K562 (cell line): Measurements from ENCODE around the gene NT5DC1. TPM values are rescaled to one million over a fixed set of nuclear protein-coding genes. Genes with fewer than 3 reads are reported as not detected.

ENCODE experiments used
- DPF2 ChIP-seq: fragments of 450-650 bp; IDR thresholded peaks from 2 replicates; pipeline ENCODE4 v1.6.1; 2016
- EP300 ChIP-seq: IDR thresholded peaks from 2 replicates; pipeline ENCODE4 v1.6.1; 2012; ENCODE audit warnings: low read length, improper control_type of control experiment
- FOXK1 ChIP-seq: sonication (generic); formaldehyde crosslinking; IDR thresholded peaks from 2 replicates; pipeline ENCODE4 v1.8.0; 2022; ENCODE audit warnings: missing genetic modification reagents, mild to moderate bottlenecking, borderline replicate concordance
- IRF9 ChIP-seq: fragments of 450-650 bp; IDR thresholded peaks from 2 replicates; pipeline ENCODE4 v1.6.1; 2016; ENCODE audit warnings: missing biosample characterization, missing genetic modification characterization
- KDM4B ChIP-seq, 2 experiments: fragments of 450-650 bp in 1 of 2; sonication (generic) in 1 of 2; IDR thresholded peaks; 2 replicates each; pipeline ENCODE4 v1.6.1; 2016 to 2017; ENCODE audit warnings: borderline replicate concordance in 2 of 2, antibody characterized with exemption in 1 of 2, low read depth in 1 of 2, mild to moderate bottlenecking in 1 of 2
- MAZ ChIP-seq, 2 experiments: fragments of 450-650 bp in 1 of 2; sonication (generic) in 1 of 2; formaldehyde crosslinking; IDR thresholded peaks in 1 of 2; conservative IDR thresholded peaks in 1 of 2; 2 replicates each; pipeline versions ENCODE4 v1.4.0 to v1.5.0; 2020; ENCODE audit warnings: mild to moderate bottlenecking in 1 of 2, missing genetic modification reagents in 1 of 2
- MNT ChIP-seq, 2 experiments: fragments of 450-650 bp; conservative IDR thresholded peaks; 2 replicates each; pipeline ENCODE4 v1.6.1; 2017; ENCODE audit warnings: mild to moderate bottlenecking in 2 of 2, moderate library complexity in 2 of 2
- NRF1 ChIP-seq, 2 experiments: fragments of 450-650 bp; IDR thresholded peaks in 1 of 2; conservative IDR thresholded peaks in 1 of 2; 2 replicates each; pipeline ENCODE4 v1.6.1; 2014; ENCODE audit warnings: mild to moderate bottlenecking in 2 of 2
- POLR2AphosphoS5 ChIP-seq: IDR thresholded peaks from 2 replicates; pipeline ENCODE4 v1.6.1; 2011; ENCODE audit warnings: mild to moderate bottlenecking, low read depth, low read length, moderate library complexity; ENCODE audit not compliant: control insufficient read depth, insufficient read depth
- POLR3G ChIP-seq: IDR thresholded peaks from 2 replicates; pipeline ENCODE4 v1.6.1; 2011; ENCODE audit not compliant: insufficient read length, insufficient replicate concordance; ENCODE audit errors: extremely low read depth
- RNF2 ChIP-seq: sonication (generic); IDR thresholded peaks from 2 replicates; pipeline ENCODE4 v1.6.1; 2016
- SMARCE1 ChIP-seq: fragments of 450-650 bp; IDR thresholded peaks from 2 replicates; pipeline ENCODE4 v1.7.1; 2016; ENCODE audit warnings: mild to moderate bottlenecking
- SOX6 ChIP-seq: fragments of 450-650 bp; IDR thresholded peaks from 2 replicates; pipeline ENCODE4 v1.6.1; 2014; ENCODE audit warnings: mild to moderate bottlenecking
- TCF7L2 ChIP-seq: fragments of 150-350 bp; IDR thresholded peaks from 2 replicates; pipeline ENCODE4 v1.6.1; 2016; ENCODE audit warnings: low read depth, mild to moderate bottlenecking, low read length, moderate library complexity
- ZNF224 ChIP-seq: sonication (generic); formaldehyde crosslinking; IDR thresholded peaks from 2 replicates; pipeline ENCODE4 v1.8.0; 2022; ENCODE audit warnings: mild to moderate bottlenecking, missing genetic modification reagents
- ZNF431 ChIP-seq: sonication (generic); formaldehyde crosslinking; IDR thresholded peaks from 2 replicates; pipeline ENCODE4 v1.8.0; 2022; ENCODE audit warnings: mild to moderate bottlenecking, missing genetic modification reagents
- polyA plus RNA-seq, 8 experiments: library from polyadenylated mRNA; depleted of rRNA in 4 of 8; stranded (reverse) in 5 of 8; unstranded in 3 of 8; fragments of >200 nt; fragmentation: Nextera tagmentation in 2 of 8; fragmentation: Illumina TruSeq in 1 of 8; extraction: Ambion mirVana in 2 of 8; extraction: Trizol in 1 of 8; gene quantifications; 2 replicates each; pipeline versions ENCODE4 v1.2.1 to v1.2.3, GENCODE V29; 2011 to 2014; ENCODE audit warnings: inconsistent platforms in 1 of 8, missing spikeins in 1 of 8
- total RNA-seq, 7 experiments: library from RNA; depleted of rRNA in 6 of 7; stranded (reverse); fragments of >200 nt in 6 of 7; fragmentation: Illumina TruSeq in 2 of 7; extraction: Trizol in 2 of 7; gene quantifications; 2 replicates each; pipeline versions ENCODE4 v1.2.1 to v1.2.3, GENCODE V29; 2011 to 2021; ENCODE audit warnings: low replicate concordance in 1 of 7
- TF ChIP-seq, protein P1 (sequence below): sonication (generic); formaldehyde crosslinking; IDR thresholded peaks from 2 replicates; pipeline ENCODE4 v1.8.1; 2023; ENCODE audit warnings: mild to moderate bottlenecking, missing genetic modification reagents
- TF ChIP-seq, protein P2 (sequence below): sonication (generic); formaldehyde crosslinking; IDR thresholded peaks from 2 replicates; pipeline ENCODE4 v1.8.0; 2022; ENCODE audit warnings: mild to moderate bottlenecking, missing genetic modification reagents
- TF ChIP-seq, protein P3 (sequence below), 2 experiments: fragments of 200-800 bp in 1 of 2; sonication (Bioruptor generic) in 1 of 2; sonication (generic) in 1 of 2; formaldehyde crosslinking in 1 of 2; IDR thresholded peaks in 1 of 2; conservative IDR thresholded peaks in 1 of 2; 2 replicates each; pipeline versions ENCODE4 v1.5.0 to v1.6.1; 2016 to 2020; ENCODE audit warnings: missing compliant biosample characterization in 1 of 2, missing genetic modification characterization in 1 of 2, missing genetic modification reagents in 1 of 2

NT5DC1 gene
- total and polyA plus RNA-seq, 9 of the 15 experiments (the other 6 are each of a cell fraction or from before 2014, with no cell fraction given) = 4.9 to 28.5 (median 16.3) TPM

DNA sequence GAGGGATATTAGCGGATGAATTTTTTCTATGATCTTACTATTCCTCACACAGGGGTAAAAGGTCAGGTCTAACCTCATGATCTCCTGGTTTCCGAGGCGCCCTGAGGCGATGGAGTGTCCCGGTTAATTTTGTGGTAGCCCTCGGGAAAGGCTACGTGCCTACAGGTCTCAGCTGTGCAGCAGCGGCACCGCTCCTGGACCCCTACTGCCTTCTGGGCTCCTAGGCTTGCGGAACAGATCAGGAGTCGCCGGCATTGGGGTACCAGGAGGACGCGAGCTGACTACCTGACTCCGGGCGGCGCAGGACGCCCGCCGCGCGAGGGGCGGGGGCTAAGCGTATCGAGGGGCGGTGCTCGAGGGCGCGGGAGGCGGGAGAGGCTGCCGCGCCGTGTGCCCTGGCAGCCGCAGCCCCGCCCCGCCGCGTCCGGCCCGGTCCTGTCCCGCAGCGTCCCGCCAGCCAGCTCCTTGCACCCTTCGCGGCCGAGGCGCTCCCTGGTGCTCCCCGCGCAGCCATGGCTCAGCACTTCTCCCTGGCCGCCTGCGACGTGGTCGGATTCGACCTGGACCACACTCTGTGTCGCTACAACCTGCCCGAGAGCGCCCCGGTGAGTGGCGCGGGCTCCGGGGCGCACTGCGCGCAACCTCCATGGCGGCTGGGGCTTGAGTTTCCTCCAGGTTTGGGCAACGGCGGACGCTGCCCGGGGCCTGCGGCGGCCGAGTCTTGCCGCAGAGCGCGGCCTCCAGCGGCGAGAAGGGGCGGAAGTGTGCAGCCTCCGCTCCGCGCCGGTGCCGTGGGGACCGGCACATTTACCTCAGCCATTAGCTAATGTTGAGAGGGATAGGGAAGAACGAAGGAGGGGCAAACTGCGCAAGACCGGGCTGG lies at the start of gene NT5DC1 (continued):
- no peak for TF ChIP-seq TCF7L2
- TF ChIP-seq RNF2 = peak; percentile 74; the same call in 1 of the 2 replicates
- TF ChIP-seq KDM4B (IDR thresholded peaks at IDR 0.05; ENCODE audit: borderline replicate concordance in 2 of 2, low read depth in 1 of 2) = peak in 1 of 2 experiments; percentile 65; a peak in 1 of 4 replicates
- no peak for TF ChIP-seq POLR3G
- 0 out of 2 replicates have a peak, but pooled peaks have one; percentile 75 for TF ChIP-seq FOXK1
- no peak for TF ChIP-seq ZNF431 (CRISPR knock-in tag)
- TF ChIP-seq, protein P1, sequence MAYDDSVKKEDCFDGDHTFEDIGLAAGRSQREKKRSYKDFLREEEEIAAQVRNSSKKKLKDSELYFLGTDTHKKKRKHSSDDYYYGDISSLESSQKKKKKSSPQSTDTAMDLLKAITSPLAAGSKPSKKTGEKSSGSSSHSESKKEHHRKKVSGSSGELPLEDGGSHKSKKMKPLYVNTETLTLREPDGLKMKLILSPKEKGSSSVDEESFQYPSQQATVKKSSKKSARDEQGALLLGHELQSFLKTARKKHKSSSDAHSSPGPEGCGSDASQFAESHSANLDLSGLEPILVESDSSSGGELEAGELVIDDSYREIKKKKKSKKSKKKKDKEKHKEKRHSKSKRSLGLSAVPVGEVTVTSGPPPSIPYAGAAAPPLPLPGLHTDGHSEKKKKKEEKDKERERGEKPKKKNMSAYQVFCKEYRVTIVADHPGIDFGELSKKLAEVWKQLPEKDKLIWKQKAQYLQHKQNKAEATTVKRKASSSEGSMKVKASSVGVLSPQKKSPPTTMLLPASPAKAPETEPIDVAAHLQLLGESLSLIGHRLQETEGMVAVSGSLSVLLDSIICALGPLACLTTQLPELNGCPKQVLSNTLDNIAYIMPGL = peak; percentile 46; the same call in 1 of the 2 replicates
- 0 out of 2 replicates have a peak, but pooled peaks have one; percentile 23 for TF ChIP-seq ZNF224 (CRISPR knock-in tag)
- TF ChIP-seq DPF2 = no peak
- TF ChIP-seq, protein P2, sequence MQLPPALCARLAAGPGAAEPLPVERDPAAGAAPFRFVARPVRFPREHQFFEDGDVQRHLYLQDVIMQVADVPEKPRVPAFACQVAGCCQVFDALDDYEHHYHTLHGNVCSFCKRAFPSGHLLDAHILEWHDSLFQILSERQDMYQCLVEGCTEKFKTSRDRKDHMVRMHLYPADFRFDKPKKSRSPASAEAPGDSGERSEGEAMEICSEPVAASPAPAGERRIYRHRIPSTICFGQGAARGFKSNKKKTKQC (CRISPR knock-in tag) = 0 out of 2 replicates have a peak, but pooled peaks have one; percentile 16
- no peak for TF ChIP-seq IRF9 (tag)
- TF ChIP-seq POLR2AphosphoS5 = 0 out of 2 replicates have a peak, but pooled peaks have one; percentile 48
- peak; percentile 51; the same call in 1 of the 2 replicates for TF ChIP-seq SOX6
- no peak for TF ChIP-seq SMARCE1
- peak; percentile 88 to 90 for TF ChIP-seq NRF1 (conservative IDR thresholded peaks at IDR 0.05 in 1 of 2, IDR thresholded peaks at IDR 0.05 in 1 of 2)
- no peak for TF ChIP-seq EP300
- peak in 1 of 2 experiments; percentile 65; a peak in 2 of 4 replicates for TF ChIP-seq MNT (conservative IDR thresholded peaks at IDR 0.05)
- TF ChIP-seq, protein P3, sequence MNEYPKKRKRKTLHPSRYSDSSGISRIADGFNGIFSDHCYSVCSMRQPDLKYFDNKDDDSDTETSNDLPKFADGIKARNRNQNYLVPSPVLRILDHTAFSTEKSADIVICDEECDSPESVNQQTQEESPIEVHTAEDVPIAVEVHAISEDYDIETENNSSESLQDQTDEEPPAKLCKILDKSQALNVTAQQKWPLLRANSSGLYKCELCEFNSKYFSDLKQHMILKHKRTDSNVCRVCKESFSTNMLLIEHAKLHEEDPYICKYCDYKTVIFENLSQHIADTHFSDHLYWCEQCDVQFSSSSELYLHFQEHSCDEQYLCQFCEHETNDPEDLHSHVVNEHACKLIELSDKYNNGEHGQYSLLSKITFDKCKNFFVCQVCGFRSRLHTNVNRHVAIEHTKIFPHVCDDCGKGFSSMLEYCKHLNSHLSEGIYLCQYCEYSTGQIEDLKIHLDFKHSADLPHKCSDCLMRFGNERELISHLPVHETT (CRISPR knock-in tag; conservative IDR thresholded peaks at IDR 0.05 in 1 of 2, IDR thresholded peaks at IDR 0.05 in 1 of 2) = peak in 1 of 2 experiments; percentile 93; a peak in 2 of 4 replicates
- peak; percentile 72 to 90 for TF ChIP-seq MAZ (CRISPR knock-in tag; conservative IDR thresholded peaks at IDR 0.05 in 1 of 2, IDR thresholded peaks at IDR 0.05 in 1 of 2)
